Measurements from ENCODE around the gene CLTB. TPM values are rescaled to one million over a fixed set of nuclear protein-coding genes. Genes with fewer than 3 reads are reported as not detected.

The CLTB gene, protein sequence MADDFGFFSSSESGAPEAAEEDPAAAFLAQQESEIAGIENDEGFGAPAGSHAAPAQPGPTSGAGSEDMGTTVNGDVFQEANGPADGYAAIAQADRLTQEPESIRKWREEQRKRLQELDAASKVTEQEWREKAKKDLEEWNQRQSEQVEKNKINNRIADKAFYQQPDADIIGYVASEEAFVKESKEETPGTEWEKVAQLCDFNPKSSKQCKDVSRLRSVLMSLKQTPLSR
- total RNA-seq (2022; extraction: Qiagen RNA extraction; ENCODE audit: low read depth): 73.1 to 113 TPM (median 98.3 TPM) in 5 replicates

GRCh38 chr5:176415952-176416924 lies at the start of gene CLTB:
Gene CLTB, minus strand, starts transcription at chr5:176416539. Its CDS starts 176 bp downstream, at chr5:176416363.

DNA sequence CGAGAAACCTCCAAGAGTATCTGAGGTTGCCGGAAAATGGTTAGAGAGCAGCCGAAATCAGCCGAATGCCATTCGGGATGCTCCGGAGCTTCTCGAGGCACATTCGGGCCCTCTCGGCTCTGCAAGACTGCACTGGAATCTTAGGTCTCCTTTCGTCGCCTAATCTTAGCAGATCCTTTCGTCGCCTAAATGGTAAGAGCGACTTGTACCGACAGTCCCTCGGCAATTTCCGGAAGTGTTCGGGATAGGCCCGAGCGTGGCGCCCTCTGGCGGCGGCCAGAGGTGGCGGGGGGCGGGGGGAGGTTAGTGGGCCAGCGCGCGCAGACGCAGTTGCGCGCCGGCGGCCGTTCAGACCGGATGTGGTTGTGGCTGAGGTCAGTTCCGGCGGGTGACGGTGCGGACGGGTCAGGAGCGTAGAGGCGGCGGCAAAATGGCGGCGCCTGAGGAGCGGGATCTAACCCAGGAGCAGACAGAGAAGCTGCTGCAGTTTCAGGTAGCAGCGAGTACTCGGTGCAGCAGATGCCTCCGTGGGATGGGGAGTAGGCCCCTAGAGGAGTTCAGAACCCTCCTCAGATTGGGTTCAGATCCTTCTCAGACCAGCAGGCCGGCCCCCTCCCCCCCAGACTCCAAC lies 31.8 kb upstream of the CLTB start, which contains the start of gene FAF2:
FAF2 (plus strand) TSS at position 408 of the 631 bp plus-strand sequence; CDS start at position 431, 23 bp downstream.

GRCh38 chr5:176388444-176389134 lies 27.8 kb downstream of the CLTB start, which contains the start of the genes HIGD2A and NOP16:
Gene HIGD2A, plus strand, starts transcription at chr5:176388751. Its CDS starts 69 bp downstream, at chr5:176388820.
Gene NOP16, minus strand, starts transcription at chr5:176388598. Its CDS starts 59 bp downstream, at chr5:176388539.

DNA sequence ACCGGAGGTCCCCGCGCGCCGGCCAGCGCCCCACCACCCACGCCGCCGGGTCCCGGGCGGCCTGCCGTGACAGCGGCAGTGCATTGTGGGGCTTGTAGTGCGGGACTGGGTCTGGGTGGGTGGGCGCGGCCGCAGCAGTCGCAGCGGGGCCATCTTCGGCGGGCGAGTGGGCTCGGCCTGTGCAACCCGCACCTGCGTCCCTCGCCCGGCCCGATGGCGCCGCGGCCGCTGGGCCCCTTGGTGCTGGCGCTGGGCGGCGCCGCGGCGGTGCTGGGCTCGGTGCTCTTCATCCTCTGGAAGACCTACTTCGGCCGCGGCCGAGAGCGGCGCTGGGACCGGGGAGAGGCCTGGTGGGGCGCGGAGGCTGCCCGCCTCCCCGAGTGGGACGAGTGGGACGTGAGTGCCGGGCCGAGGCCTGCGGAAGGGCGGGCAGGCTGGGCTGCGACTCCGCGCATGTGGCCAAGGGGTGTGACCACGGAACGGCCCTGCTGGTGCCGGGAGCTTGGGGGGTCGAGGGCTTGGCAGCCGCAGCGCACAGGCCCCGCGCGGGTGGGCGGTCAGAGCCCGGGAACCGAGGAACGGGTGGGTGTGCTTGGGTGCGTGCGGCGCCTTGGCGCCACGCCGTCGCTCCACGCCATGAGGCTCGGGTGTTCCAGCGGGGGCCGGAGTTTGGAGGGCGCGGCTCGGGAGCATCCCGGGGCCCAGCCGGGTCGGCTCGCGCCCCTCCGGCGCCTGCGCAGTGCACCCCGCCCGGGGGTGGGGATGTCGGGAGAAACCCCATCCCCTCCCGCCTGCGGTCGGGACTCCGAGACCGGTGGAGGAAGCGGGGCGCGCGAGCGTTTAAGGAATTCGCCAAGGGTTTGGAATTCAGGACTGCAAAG lies 50.7 kb downstream of the CLTB start, which contains the start of gene ARL10:
ARL10 (plus strand) TSS at position 137 of the 881 bp plus-strand sequence; CDS start at position 214, 77 bp downstream.

GRCh38 chr5:176361437-176362232 lies 54.7 kb downstream of the CLTB start, which contains the start of gene KIAA1191:
Gene KIAA1191, minus strand, starts transcription at chr5:176361764. Its CDS starts 2,256 bp downstream, at chr5:176359508.

Other genes with a start within 250 kb of the CLTB start
- 12.0 to 15.7 TPM (median 14.5 TPM) in 5 replicates for gene SIMC1, start 178.1 kb downstream of the CLTB start, total RNA-seq (2022; extraction: Qiagen RNA extraction; ENCODE audit: low read depth)
- 64.4 to 86.2 TPM (median 79.2 TPM) in 5 replicates for gene KIAA1191, start 54.8 kb downstream of the CLTB start, total RNA-seq (2022; extraction: Qiagen RNA extraction; ENCODE audit: low read depth)
- 0.31 to 1.1 TPM (median 0.76 TPM) in 5 replicates for gene ARL10, start 51.1 kb downstream of the CLTB start, total RNA-seq (2022; extraction: Qiagen RNA extraction; ENCODE audit: low read depth)
- 121 to 132 TPM (median 126 TPM) in 5 replicates for gene NOP16, start 27.9 kb downstream of the CLTB start, total RNA-seq (2022; extraction: Qiagen RNA extraction; ENCODE audit: low read depth)
- 234 to 275 TPM (median 243 TPM) in 5 replicates for gene HIGD2A, start 27.8 kb downstream of the CLTB start, total RNA-seq (2022; extraction: Qiagen RNA extraction; ENCODE audit: low read depth)
- 49.5 to 54.6 TPM (median 53.4 TPM) in 5 replicates for gene FAF2, start 31.8 kb upstream of the CLTB start, total RNA-seq (2022; extraction: Qiagen RNA extraction; ENCODE audit: low read depth)
- gene RNF44, start 120.9 kb upstream of the CLTB start, total RNA-seq (2022; extraction: Qiagen RNA extraction; ENCODE audit: low read depth): 31.2 to 47.4 TPM (median 42.0 TPM) in 5 replicates
- gene CDHR2, start 132.8 kb upstream of the CLTB start, total RNA-seq (2022; extraction: Qiagen RNA extraction; ENCODE audit: low read depth): 0.04 to 0.08 TPM (median 0.06 TPM) in 5 replicates
- gene GPRIN1, start 193.6 kb upstream of the CLTB start, total RNA-seq (2022; extraction: Qiagen RNA extraction; ENCODE audit: low read depth): 7.3 to 10.3 TPM (median 9.4 TPM) in 5 replicates
- 0.91 to 1.4 TPM (median 1.2 TPM) in 5 replicates for gene SNCB, start 214.0 kb upstream of the CLTB start, total RNA-seq (2022; extraction: Qiagen RNA extraction; ENCODE audit: low read depth)
- gene EIF4E1B, start 214.1 kb upstream of the CLTB start, total RNA-seq (2022; extraction: Qiagen RNA extraction; ENCODE audit: low read depth): not detected in 5 replicates
- gene TSPAN17, start 230.9 kb upstream of the CLTB start, total RNA-seq (2022; extraction: Qiagen RNA extraction; ENCODE audit: low read depth): 57.1 to 69.3 TPM (median 63.6 TPM) in 5 replicates

All from A549 treated with DMSO at 1 μM for 4 hours (cell line).